Psoas muscle (tissue), 8 donors: ENCODE measurements around the gene POLDIP3. TPM values are rescaled to one million over a fixed set of nuclear protein-coding genes. Genes with fewer than 3 reads are reported as not detected.
A peak's percentile ranks its signal among the peaks of the same experiment; 100 is the strongest.

Experiments used
- ATAC-seq, 4 donors: fragments of 200-7000 bp; cut with Tn5 transposase; one replicate each; pipeline ENCODE4 v1.9.1; 2020; ENCODE audit warnings: moderate library complexity in 3 of 4, mild to moderate bottlenecking in 2 of 4
- DNase-seq, 2 donors: peaks; one replicate each; pipeline ENCODE4 v3.0.0-alpha.2; 2020
- H3K27ac ChIP-seq: fragments of 200-600 bp; one replicate; pipeline ENCODE4 v1.8.0; 2022
- H3K27me3 ChIP-seq, 3 donors: fragments of 200-600 bp in 1 of 3; one replicate each; pipeline versions ENCODE4 v1.6.1 to v1.8.0; 2013 to 2022; ENCODE audit warnings: low read length in 2 of 3, mild to moderate bottlenecking in 2 of 3, moderate library complexity in 1 of 3; ENCODE audit not compliant: insufficient read depth in 3 of 3
- H3K36me3 ChIP-seq, 2 donors: fragments of 200-600 bp in 1 of 2; one replicate each; pipeline versions ENCODE4 v1.6.1 to v1.8.0; 2013 to 2022; ENCODE audit warnings: low read depth in 1 of 2, mild to moderate bottlenecking in 1 of 2, moderate library complexity in 1 of 2; ENCODE audit not compliant: insufficient read depth in 1 of 2
- H3K4me1 ChIP-seq: fragments of 200-600 bp; one replicate; pipeline ENCODE4 v1.8.0; 2022
- H3K4me3 ChIP-seq: fragments of 200-600 bp; one replicate; pipeline ENCODE4 v1.8.0; 2022; ENCODE audit warnings: mild to moderate bottlenecking
- H3K9me3 ChIP-seq: fragments of 200-600 bp; one replicate; pipeline ENCODE4 v1.8.0; 2022
- WGBS, 3 donors: extraction: QIAGEN DNeasy Blood & Tissue Kit; methylation state at CpG; one replicate each; pipeline versions ENCODE4 v1.1.6 to v1.1.7; 2013; 5-methylcytosine and 5-hydroxymethylcytosine counted together
- intact Hi-C, 2 donors: fragments of 100-400 bp; cut with DNase I; formaldehyde crosslinking; loops; one replicate each; pipeline versions ENCODE4 v1.11.0 to v1.14.2; 2022
- polyA plus RNA-seq, 3 donors: library from polyadenylated mRNA; stranded (reverse); fragments of 200-250 nt; gene quantifications; one replicate each; pipeline ENCODE4 v1.2.3, GENCODE V29; 2013
- total RNA-seq, 4 donors: library from RNA; stranded (reverse); fragmentation: NEBNext Ultra II Directional in 2 of 4; extraction: Animal tissue kit (Norgen Biotek cat#: 25700) in 2 of 4; gene quantifications; one replicate each; pipeline versions ENCODE4 v1.2.1 to v1.2.4, GENCODE V29; 2021 to 2023
- TF ChIP-seq, protein P1 (sequence below): fragments of 200-600 bp; IDR thresholded peaks from one replicate; pipeline ENCODE4 v1.8.0; 2022; ENCODE audit warnings: antibody characterized with exemption
- donor health status: healthy with polysubstance abuse.
- donor health status: DM: no; HTN: no; CAD: no; lungs with moderate emphysema.
- donor health status: Bipolar disorder and iron deficiency.
- donor health status: healthy.
- donor health status: DM: yes; HTN: yes; CAD: no.
- donor health status: DM: no; HTN: no; CAD: no.
- donor health status: DM: no; HTN: no; CAD: no.
- donor health status: DM: yes; HTN: yes; CAD: no.

The POLDIP3 gene
- total and polyA plus RNA-seq, 7 donors: 25.0 to 47.1 (median 32.6) TPM

DNA sequence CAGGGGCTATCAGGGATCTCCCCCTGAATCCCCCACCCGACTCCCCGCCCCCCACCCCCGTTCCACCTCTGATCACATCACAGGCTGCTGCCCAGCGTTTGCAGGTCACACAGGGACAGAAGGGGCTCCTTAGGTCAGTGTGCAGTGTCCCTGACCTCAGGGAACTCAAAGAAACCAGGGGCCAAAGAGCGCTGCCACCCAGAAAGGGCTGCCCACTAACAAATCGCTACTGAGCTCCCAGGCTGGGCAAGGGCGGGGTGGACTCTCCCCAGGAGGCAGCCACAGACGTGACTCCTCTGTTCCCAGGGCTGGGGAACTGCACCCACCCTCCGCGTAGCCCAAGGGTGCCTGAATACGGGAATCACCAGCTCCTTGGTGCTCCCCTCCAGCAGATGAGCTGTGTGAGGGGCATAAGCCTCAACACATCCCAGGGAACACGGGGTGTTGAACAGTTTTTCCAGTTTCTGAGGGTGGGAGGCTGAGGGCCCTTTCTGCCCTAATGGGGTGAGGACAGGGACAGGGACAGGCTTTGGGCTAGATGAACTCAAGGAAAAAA is 9.9 kb upstream of the POLDIP3 start:
- peaks cover 14% of the 10 kb centered on the region for H3K4me1 ChIP-seq
- H3K9me3 ChIP-seq: no peaks in the 10 kb centered on the region
- ATAC-seq (no peak), DNase-seq (no peak)
- TF ChIP-seq, protein P1, sequence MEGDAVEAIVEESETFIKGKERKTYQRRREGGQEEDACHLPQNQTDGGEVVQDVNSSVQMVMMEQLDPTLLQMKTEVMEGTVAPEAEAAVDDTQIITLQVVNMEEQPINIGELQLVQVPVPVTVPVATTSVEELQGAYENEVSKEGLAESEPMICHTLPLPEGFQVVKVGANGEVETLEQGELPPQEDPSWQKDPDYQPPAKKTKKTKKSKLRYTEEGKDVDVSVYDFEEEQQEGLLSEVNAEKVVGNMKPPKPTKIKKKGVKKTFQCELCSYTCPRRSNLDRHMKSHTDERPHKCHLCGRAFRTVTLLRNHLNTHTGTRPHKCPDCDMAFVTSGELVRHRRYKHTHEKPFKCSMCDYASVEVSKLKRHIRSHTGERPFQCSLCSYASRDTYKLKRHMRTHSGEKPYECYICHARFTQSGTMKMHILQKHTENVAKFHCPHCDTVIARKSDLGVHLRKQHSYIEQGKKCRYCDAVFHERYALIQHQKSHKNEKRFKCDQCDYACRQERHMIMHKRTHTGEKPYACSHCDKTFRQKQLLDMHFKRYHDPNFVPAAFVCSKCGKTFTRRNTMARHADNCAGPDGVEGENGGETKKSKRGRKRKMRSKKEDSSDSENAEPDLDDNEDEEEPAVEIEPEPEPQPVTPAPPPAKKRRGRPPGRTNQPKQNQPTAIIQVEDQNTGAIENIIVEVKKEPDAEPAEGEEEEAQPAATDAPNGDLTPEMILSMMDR: no peak
- H3K27ac ChIP-seq: no peak overlapping the region
- H3K27me3 ChIP-seq: no peaks in the 10 kb centered on the region
- intact Hi-C loops: no loop called here
- WGBS, 3 donors: 69 to 78% (median 75%) methylated on average over 12 of the region's 12 CpGs
- H3K4me3 ChIP-seq: no peak overlapping the region
- H3K36me3 ChIP-seq: peaks cover 8 to 70% of the 10 kb centered on the region in 2 donors

DNA sequence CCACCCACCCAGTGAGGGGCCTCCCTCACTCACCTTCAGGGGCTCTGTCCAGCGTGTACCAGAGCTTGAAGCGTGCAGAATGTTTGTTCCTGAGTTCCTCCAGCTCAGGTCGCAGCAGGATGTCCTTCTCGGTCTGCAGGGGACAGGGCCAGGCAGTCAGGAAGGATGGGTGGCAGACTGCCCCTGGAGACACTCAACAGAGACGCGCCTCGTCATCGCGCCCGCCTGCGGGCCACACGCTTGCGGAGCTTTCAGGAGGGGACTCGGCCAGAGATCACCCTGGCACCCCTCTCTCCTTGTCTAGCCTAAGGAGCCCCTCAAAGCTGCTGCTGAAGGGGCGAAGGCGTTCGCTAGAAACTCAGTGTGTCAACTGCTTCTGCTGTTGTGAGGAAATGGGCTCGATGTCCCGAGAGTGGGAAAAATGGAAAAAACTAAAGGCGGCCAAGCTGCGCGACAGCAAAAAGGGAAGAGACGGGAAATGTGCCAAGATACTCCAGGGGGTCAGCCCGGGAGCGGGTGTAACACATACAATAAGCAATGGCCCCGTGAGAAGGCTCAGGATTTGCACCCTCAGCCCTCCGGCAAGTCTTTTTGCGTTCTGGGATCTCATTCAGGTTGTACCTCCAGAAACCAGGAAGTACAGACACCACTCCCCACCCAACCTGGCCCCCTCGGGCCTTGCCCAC is 9.2 kb upstream of the POLDIP3 start:
- H3K36me3 ChIP-seq: peaks cover 8 to 70% of the 10 kb centered on the region in 2 donors
- TF ChIP-seq, protein P1: no peak
- no peaks in the 10 kb centered on the region for H3K9me3 ChIP-seq
- ATAC-seq (no peak), DNase-seq (peak in 1 of 2 donors; percentile 56)
- H3K27me3 ChIP-seq: no peaks in the 10 kb centered on the region
- H3K4me1 ChIP-seq: peaks cover 14% of the 10 kb centered on the region
- intact Hi-C loops: no loop called here
- no peak overlapping the region for H3K4me3 ChIP-seq
- peak overlapping the region; percentile 2 for H3K27ac ChIP-seq
- WGBS, 3 donors: 64 to 71% (median 70%) methylated on average over 29 of the region's 29 CpGs

DNA sequence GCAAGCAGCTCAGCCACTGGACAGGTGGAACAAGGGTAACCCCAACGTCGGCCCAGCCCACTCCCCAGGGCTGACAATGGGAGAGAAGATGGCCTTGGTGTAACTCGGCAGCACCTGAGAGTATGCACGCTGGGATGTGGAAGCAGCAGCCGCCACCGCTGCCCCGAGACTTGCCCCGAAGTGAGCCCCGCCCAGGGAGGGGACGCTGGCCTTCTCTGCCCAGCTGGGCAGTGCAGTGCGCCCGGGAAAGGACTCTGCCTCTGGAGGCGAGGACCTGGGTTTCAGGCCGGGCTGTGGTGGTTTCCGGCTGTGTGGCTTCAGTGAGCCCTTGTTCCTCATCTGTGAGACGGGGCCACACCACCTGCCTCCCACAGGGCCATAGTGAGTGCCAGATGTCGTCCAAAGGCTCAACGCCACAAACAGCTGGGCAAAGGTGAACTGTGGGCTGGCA is 8.6 kb upstream of the POLDIP3 start:
- TF ChIP-seq, protein P1: no peak
- intact Hi-C loops: no loop called here
- Histone ChIP-seq H3K27me3 (no peaks in the 10 kb centered on the region), H3K9me3 (no peaks in the 10 kb centered on the region), H3K4me1 (peaks cover 14% of the 10 kb centered on the region), H3K27ac (peak overlapping the region; percentile 2), H3K4me3 (no peak overlapping the region), H3K36me3 (peaks cover 5 to 68% of the 10 kb centered on the region in 2 donors)
- ATAC-seq (no peak), DNase-seq (peak in 1 of 2 donors; percentile 57)
- WGBS, 3 donors: 72 to 75% (median 75%) methylated on average over 18 of the region's 18 CpGs

DNA sequence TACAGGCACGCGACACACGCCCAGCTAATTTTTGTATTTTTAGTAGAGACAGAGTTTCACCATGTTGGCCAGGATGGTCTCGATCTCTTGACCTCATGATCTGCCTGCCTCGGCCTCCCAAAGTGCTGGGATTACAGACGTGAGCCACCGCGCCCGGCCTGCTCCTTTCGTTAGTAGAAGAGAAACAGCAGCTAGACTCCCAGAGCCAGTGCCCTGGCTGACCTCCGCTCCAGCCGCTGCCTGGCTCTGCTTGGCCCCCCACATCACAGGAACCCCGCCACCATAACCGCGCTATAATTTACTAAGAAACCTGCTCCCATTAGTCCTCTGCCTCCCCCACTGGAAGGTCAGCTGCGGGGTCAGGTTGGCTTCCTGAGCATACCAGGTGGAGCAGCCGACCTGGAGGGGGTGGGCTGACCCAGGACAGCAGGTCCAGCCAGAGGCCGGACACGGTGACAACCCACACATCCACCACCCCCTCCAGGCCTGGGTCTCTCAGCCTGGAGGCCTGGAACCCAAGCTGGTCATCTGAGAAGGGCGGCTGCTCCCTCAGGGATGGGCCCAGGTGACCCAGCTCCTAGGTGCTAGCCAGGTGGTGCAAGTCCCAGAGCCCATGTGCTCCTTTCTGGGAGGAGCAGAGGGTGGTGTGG is 7.5 kb upstream of the POLDIP3 start:
- Histone ChIP-seq H3K4me3 (no peak overlapping the region), H3K4me1 (peaks cover 14% of the 10 kb centered on the region), H3K27ac (peak overlapping the region; percentile 51), H3K27me3 (no peaks in the 10 kb centered on the region), H3K36me3 (peaks cover 0 to 57% of the 10 kb centered on the region in 2 donors), H3K9me3 (no peaks in the 10 kb centered on the region)
- 85 to 88% (median 86%) methylated on average over 17 to 20 of the region's 20 CpGs for WGBS, 3 donors
- no peak for ATAC-seq
- no peak for DNase-seq
- intact Hi-C loops: no loop called here
- TF ChIP-seq, protein P1: no peak
